Activated B cell treated with CpG ODN at 0.5 μM for 24 hours (primary cell): ENCODE measurements around the gene UBE2E3. TPM values are rescaled to one million over a fixed set of nuclear protein-coding genes. Genes with fewer than 3 reads are reported as not detected.

ENCODE experiments used
- ATAC-seq: fragments of 200-7000 bp; cut with Tn5 transposase; one replicate; pipeline ENCODE4 v1.10.0; 2021; ENCODE audit warnings: low read depth, mild to moderate bottlenecking, moderate library complexity
- CTCF ChIA-PET: fragments of 350-600 bp; sonication (Branson Sonifier 250); formaldehyde crosslinking; loops from one replicate; lab custom pipeline; 2021; ENCODE audit warnings: antibody characterized with exemption; lab: Charles Lee
- POLR2A ChIA-PET: fragments of 350-600 bp; sonication (Branson Sonifier 250); formaldehyde crosslinking; loops from one replicate; lab custom pipeline; 2021; ENCODE audit warnings: antibody characterized with exemption; lab: Charles Lee
- DNase-seq: peaks from one replicate; pipeline ENCODE4 v3.0.0; 2022
- H3K27ac Mint-ChIP-seq: one replicate; pipeline ENCODE4 v1.8.0; 2020; ENCODE audit warnings: mixed read lengths
- H3K27me3 Mint-ChIP-seq: one replicate; pipeline ENCODE4 v1.8.0; 2021; ENCODE audit warnings: mixed read lengths
- H3K36me3 Mint-ChIP-seq: one replicate; pipeline ENCODE4 v1.8.0; 2021; ENCODE audit warnings: low read depth, mixed read lengths
- H3K4me1 Mint-ChIP-seq: one replicate; pipeline ENCODE4 v1.8.0; 2021; ENCODE audit warnings: mixed read lengths
- H3K4me3 Mint-ChIP-seq: one replicate; pipeline ENCODE4 v1.8.0; 2020; ENCODE audit warnings: mild to moderate bottlenecking, mixed read lengths
- H3K9me3 Mint-ChIP-seq: one replicate; pipeline ENCODE4 v1.8.0; 2020; ENCODE audit warnings: mixed read lengths
- CTCF ChIP-seq: fragments of 200-600 bp; IDR thresholded peaks from one replicate; pipeline ENCODE4 v1.8.0; 2022; ENCODE audit warnings: antibody characterized with exemption, mild to moderate bottlenecking
- intact Hi-C: fragments of 100-400 bp; cut with micrococcal nuclease; formaldehyde crosslinking; loops from one replicate; pipeline ENCODE4 v1.15.1; 2024
- total RNA-seq: library from RNA; stranded (reverse); gene quantifications from 2 replicates; pipeline ENCODE4 v1.2.3, GENCODE V29; 2022

The UBE2E3 gene
- total RNA-seq, 1 donor from 2014 or later, result 33.6 TPM

DNA sequence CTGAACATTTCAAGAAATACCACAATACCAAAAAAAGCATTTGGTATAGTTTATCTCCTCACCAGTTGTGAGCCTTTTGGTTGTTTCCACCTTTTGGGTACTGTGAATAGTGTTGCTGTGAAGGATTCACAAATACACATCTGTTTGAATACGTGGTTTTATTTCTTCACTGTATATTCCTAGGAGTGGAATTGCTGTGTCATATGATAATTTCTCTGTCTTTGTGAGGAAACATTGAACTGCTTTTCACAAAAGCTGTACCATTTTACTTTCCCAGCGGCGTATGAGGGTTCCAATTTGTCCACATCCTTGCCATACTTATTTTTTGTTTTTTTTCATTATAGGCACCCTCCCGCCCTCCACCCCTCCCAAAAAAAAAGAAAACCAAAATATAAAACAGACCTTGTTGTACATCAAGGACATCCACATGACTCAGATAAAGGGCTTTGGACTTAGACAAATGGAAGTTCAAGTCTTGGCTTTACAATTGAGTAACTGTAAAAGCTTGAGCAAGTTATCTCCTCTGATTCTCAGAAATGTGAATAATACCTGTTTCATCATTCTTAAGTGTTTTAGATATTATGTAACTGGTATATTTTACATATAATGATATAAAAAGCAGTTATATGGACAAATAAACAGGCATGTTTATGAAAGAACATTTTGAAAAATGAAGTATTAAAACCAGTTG, 19.0 kb downstream of the UBE2E3 start:
- POLR2A ChIA-PET, result interaction anchor here (1.7 kb wide), 1 partner anchor 18 kb away, joined by 5 read pairs; the partner anchor contains the start of gene UBE2E3
- Mint-ChIP-seq H3K4me3 (no peak overlapping the region), H3K36me3 (peaks cover 11% of the 10 kb centered on the region), H3K4me1 (no peaks in the 10 kb centered on the region), H3K27me3 (no peaks in the 10 kb centered on the region), H3K9me3 (no peaks in the 10 kb centered on the region), H3K27ac (no peak overlapping the region)
- DNase-seq (no peak), ATAC-seq (no peak)
- intact Hi-C loops, result no loop called here
- no peak for TF ChIP-seq CTCF
- CTCF ChIA-PET, result no interaction called here

- H3K4me3 Mint-ChIP-seq, result no peak overlapping the region
- no peak for TF ChIP-seq CTCF
- H3K36me3 Mint-ChIP-seq, result no peaks in the 10 kb centered on the region
- H3K4me1 Mint-ChIP-seq, result peaks cover 7% of the 10 kb centered on the region
- POLR2A ChIA-PET, result no interaction called here
- no peak for ATAC-seq
- intact Hi-C loops, result no loop called here
- H3K27ac Mint-ChIP-seq, result no peak overlapping the region
- DNase-seq, result no peak
- CTCF ChIA-PET, result no interaction called here
- no peaks in the 10 kb centered on the region for H3K27me3 Mint-ChIP-seq
- no peaks in the 10 kb centered on the region for H3K9me3 Mint-ChIP-seq
Observed at GRCh38 chr2:181004647-181005325, 24.4 kb downstream of the UBE2E3 start.

DNA sequence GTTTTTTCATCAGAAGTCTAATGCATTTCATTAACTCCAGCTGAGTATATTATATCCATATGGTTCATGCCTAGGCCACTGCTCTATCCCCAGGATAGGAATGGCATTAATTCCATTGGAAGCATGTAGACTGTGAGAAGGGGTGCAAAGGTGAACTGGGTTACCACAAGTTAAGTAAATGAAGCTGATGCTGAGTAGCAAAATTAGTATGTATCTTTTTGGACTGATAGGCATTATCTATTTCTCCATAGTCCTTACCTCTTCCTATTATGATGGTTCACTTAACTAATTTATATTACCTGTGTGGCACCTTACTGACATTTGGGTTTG, 24.9 kb downstream of the UBE2E3 start:
- intact Hi-C loops, result no loop called here
- DNase-seq (no peak), ATAC-seq (no peak)
- peaks cover 9% of the 10 kb centered on the region for H3K4me1 Mint-ChIP-seq
- CTCF ChIA-PET, result no interaction called here
- no peak for TF ChIP-seq CTCF
- no peaks in the 10 kb centered on the region for H3K36me3 Mint-ChIP-seq
- no peaks in the 10 kb centered on the region for H3K9me3 Mint-ChIP-seq
- H3K27me3 Mint-ChIP-seq, result no peaks in the 10 kb centered on the region
- POLR2A ChIA-PET, result no interaction called here
- no peak overlapping the region for H3K4me3 Mint-ChIP-seq
- no peak overlapping the region for H3K27ac Mint-ChIP-seq

GRCh38 chr2:181005809-181006208, 25.4 kb downstream of the UBE2E3 start:
- no peak for TF ChIP-seq CTCF
- no peak for DNase-seq
- H3K27me3 Mint-ChIP-seq, result no peaks in the 10 kb centered on the region
- ChIA-PET CTCF (no interaction called here), POLR2A (no interaction called here)
- no peak for ATAC-seq
- H3K27ac Mint-ChIP-seq, result no peak overlapping the region
- intact Hi-C loops, result no loop called here
- no peaks in the 10 kb centered on the region for H3K9me3 Mint-ChIP-seq
- H3K36me3 Mint-ChIP-seq, result no peaks in the 10 kb centered on the region
- H3K4me1 Mint-ChIP-seq, result peaks cover 15% of the 10 kb centered on the region
- H3K4me3 Mint-ChIP-seq, result no peak overlapping the region

GRCh38 chr2:181007086-181007837, 26.9 kb downstream of the UBE2E3 start:
- ChIA-PET CTCF (no interaction called here), POLR2A (no interaction called here)
- no peaks in the 10 kb centered on the region for H3K36me3 Mint-ChIP-seq
- peaks cover 20% of the 10 kb centered on the region for H3K4me1 Mint-ChIP-seq
- no peak overlapping the region for H3K27ac Mint-ChIP-seq
- no peaks in the 10 kb centered on the region for H3K9me3 Mint-ChIP-seq
- no peak for DNase-seq
- no peak for ATAC-seq
- intact Hi-C loops, result no loop called here
- no peak for TF ChIP-seq CTCF
- H3K27me3 Mint-ChIP-seq, result no peaks in the 10 kb centered on the region
- H3K4me3 Mint-ChIP-seq, result no peak overlapping the region
